ENCODE results near the gene ZNF518A. TPM values are rescaled to one million over a fixed set of nuclear protein-coding genes. Genes with fewer than 3 reads are reported as not detected.

The ZNF518A gene
- total RNA-seq, 1 donor from 2014 or later, result 23.3 TPM

- Histone ChIP-seq H3K27ac (no peak overlapping the region), H3K4me1 (no peaks in the 10 kb centered on the region), H3K27me3 (ENCODE audit: low read depth) (no peaks in the 10 kb centered on the region), H3K36me3 (no peaks in the 10 kb centered on the region), H3K9me3 (no peaks in the 10 kb centered on the region), H3K4me3 (no peak overlapping the region)
- DNase-seq, result no peak
- TF ChIP-seq CTCF (IDR thresholded peaks at IDR 0.05), result no peak
- intact Hi-C loops (cut with DNase I), result no loop called here
- ATAC-seq, result no peak
Observed at GRCh38 chr10:96201525-96201924, 71.4 kb downstream of the ZNF518A start.

DNA sequence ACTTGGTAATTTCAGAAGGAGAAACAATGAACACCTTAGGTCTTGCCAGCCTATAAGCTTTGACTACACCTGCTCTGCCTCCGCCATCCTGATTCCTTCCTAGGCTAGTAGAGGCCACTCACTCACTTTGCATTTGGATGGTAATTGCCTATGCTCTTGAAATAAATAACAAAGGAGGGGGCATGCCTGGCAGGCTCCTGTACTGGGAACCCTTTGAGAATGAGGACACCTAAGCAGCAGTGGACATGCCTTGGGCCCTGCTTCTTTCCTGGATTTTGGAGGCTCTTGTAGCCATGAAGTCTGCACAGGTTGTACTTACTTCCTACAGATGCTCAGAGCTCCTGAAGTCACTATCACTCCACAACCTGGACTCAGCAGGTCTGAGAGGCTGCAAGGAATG is 75.5 kb downstream of the ZNF518A start:
- H3K4me3 ChIP-seq, result no peak overlapping the region
- intact Hi-C loops (cut with DNase I), result no loop called here
- no peaks in the 10 kb centered on the region for H3K27me3 ChIP-seq (ENCODE audit: low read depth)
- no peak for TF ChIP-seq CTCF (IDR thresholded peaks at IDR 0.05)
- H3K36me3 ChIP-seq, result no peaks in the 10 kb centered on the region
- ATAC-seq (no peak), DNase-seq (no peak)
- H3K27ac ChIP-seq, result no peak overlapping the region
- no peaks in the 10 kb centered on the region for H3K9me3 ChIP-seq
- H3K4me1 ChIP-seq, result no peaks in the 10 kb centered on the region

GRCh38 chr10:96208271-96208670 is 78.2 kb downstream of the ZNF518A start:
- no peak overlapping the region for H3K4me3 ChIP-seq
- H3K4me1 ChIP-seq, result no peaks in the 10 kb centered on the region
- H3K36me3 ChIP-seq, result no peaks in the 10 kb centered on the region
- intact Hi-C loops (cut with DNase I), result no loop called here
- TF ChIP-seq CTCF (IDR thresholded peaks at IDR 0.05), result no peak
- no peak for ATAC-seq
- no peak overlapping the region for H3K27ac ChIP-seq
- no peaks in the 10 kb centered on the region for H3K27me3 ChIP-seq (ENCODE audit: low read depth)
- no peaks in the 10 kb centered on the region for H3K9me3 ChIP-seq
- no peak for DNase-seq

GRCh38 chr10:96208946-96209345 is 78.8 kb downstream of the ZNF518A start:
- Histone ChIP-seq H3K4me1 (no peaks in the 10 kb centered on the region), H3K9me3 (no peaks in the 10 kb centered on the region), H3K4me3 (no peak overlapping the region), H3K36me3 (no peaks in the 10 kb centered on the region), H3K27me3 (ENCODE audit: low read depth) (no peaks in the 10 kb centered on the region), H3K27ac (no peak overlapping the region)
- no peak for ATAC-seq
- no peak for TF ChIP-seq CTCF (IDR thresholded peaks at IDR 0.05)
- DNase-seq, result no peak
- intact Hi-C loops (cut with DNase I), result no loop called here

DNA sequence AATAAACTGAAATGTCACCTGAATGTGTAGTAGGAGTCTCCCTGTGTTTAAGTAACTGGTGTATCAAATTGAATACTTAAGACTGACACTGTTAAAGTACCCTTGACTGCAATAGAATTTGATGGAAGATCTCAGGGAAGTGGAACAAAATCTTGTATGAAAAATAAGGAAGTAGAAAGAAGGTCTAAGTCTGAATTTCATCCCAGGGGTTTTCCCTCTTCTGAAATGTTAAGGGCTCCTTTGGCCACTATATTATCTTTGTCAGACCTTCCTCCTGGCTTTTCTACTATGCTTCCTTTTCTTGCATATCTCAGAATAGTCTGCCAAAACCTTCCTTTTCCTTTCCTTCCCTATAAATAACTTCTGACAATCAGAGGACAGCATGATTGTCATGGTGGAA is 81.7 kb downstream of the ZNF518A start:
- no peak for ATAC-seq
- Histone ChIP-seq H3K4me3 (no peak overlapping the region), H3K36me3 (peaks cover 7% of the 10 kb centered on the region), H3K4me1 (no peaks in the 10 kb centered on the region), H3K27ac (no peak overlapping the region), H3K27me3 (ENCODE audit: low read depth) (no peaks in the 10 kb centered on the region), H3K9me3 (no peaks in the 10 kb centered on the region)
- TF ChIP-seq CTCF (IDR thresholded peaks at IDR 0.05), result no peak
- intact Hi-C loops (cut with DNase I), result no loop called here
- no peak for DNase-seq

DNA sequence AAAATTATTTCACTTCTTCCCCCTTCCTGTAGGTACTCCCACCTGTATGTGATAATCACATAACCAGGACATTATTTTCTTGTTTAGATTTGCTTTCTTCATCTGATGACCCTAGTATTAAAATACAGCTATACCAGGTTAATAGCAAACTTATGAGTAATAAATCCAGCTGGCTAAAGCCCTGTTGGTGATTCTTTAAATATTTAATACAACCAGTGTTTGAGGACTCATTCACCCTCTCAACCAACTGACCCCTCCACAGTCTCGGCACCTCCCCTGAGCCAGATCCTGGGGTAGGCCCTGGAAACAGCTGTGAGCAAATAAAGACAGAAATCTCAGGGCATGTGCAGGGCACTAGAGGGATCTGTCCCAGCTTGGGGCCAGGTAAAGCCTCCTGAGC is 82.8 kb downstream of the ZNF518A start:
- Histone ChIP-seq H3K4me1 (no peaks in the 10 kb centered on the region), H3K27me3 (ENCODE audit: low read depth) (no peaks in the 10 kb centered on the region), H3K4me3 (no peak overlapping the region), H3K36me3 (peaks cover 7% of the 10 kb centered on the region), H3K27ac (no peak overlapping the region), H3K9me3 (no peaks in the 10 kb centered on the region)
- intact Hi-C loops (cut with DNase I), result no loop called here
- no peak for TF ChIP-seq CTCF (IDR thresholded peaks at IDR 0.05)
- ATAC-seq, result no peak
- DNase-seq, result no peak

Data from lower lobe of right lung (tissue), 2 donors.